Naive thymus-derived CD8-positive, alpha-beta T cell (primary cell): ENCODE measurements around the gene HOXB5. TPM values are rescaled to one million over a fixed set of nuclear protein-coding genes. Genes with fewer than 3 reads are reported as not detected.

ENCODE experiments used
- ATAC-seq, 2 donors: fragments of 150-1000 bp; cut with Tn5 transposase in 1 of 2; sonication (Bioruptor Pico), chemical (Tn5 transposase) in 1 of 2; 1 replicate in 1 of 2; 2 replicates in 1 of 2; pipeline ENCODE4 v1.10.0; 2021; ENCODE audit warnings: mild to moderate bottlenecking in 2 of 2, moderate library complexity in 2 of 2
- POLR2A ChIA-PET: fragments of 350-600 bp; sonication (Branson Sonifier 250); formaldehyde crosslinking; loops from one replicate; lab custom pipeline; 2021; ENCODE audit warnings: antibody characterized with exemption; lab: Charles Lee
- DNase-seq, 10 donors: peaks; one replicate each; pipeline versions ENCODE4 v3.0.0 to v3.0.0-alpha.2; 2020 to 2022
- H3K27ac Mint-ChIP-seq, 10 donors: one replicate each; pipeline ENCODE4 v1.8.0; 2020 to 2022; ENCODE audit warnings: mild to moderate bottlenecking in 10 of 10, mixed read lengths in 10 of 10, moderate library complexity in 4 of 10, inconsistent platforms in 1 of 10
- H3K27me3 Mint-ChIP-seq, 5 donors: one replicate each; pipeline ENCODE4 v1.8.0; 2021 to 2022; ENCODE audit warnings: mixed read lengths in 5 of 5
- H3K36me3 Mint-ChIP-seq, 3 donors: one replicate each; pipeline ENCODE4 v1.8.0; 2020 to 2022; ENCODE audit warnings: mixed read lengths in 3 of 3, mild to moderate bottlenecking in 2 of 3, inconsistent platforms in 1 of 3
- H3K4me1 Mint-ChIP-seq, 4 donors: one replicate each; pipeline ENCODE4 v1.8.0; 2021 to 2022; ENCODE audit warnings: mixed read lengths in 4 of 4
- H3K4me3 Mint-ChIP-seq, 10 donors: one replicate each; pipeline ENCODE4 v1.8.0; 2020 to 2022; ENCODE audit warnings: mild to moderate bottlenecking in 10 of 10, mixed read lengths in 10 of 10, moderate library complexity in 6 of 10, inconsistent platforms in 1 of 10
- H3K9me3 Mint-ChIP-seq, 9 donors: one replicate each; pipeline ENCODE4 v1.8.0; 2020 to 2022; ENCODE audit warnings: mixed read lengths in 9 of 9, mild to moderate bottlenecking in 3 of 9, inconsistent platforms in 1 of 9, moderate library complexity in 1 of 9
- microRNA-seq: library from miRNA; unstranded; fragments of <30 nt; microRNA quantifications from one replicate; pipeline ENCODE4 v1.2.0, GENCODE V29; 2022; ENCODE audit warnings: borderline microRNAs expressed
- polyA plus RNA-seq, 3 donors: library from polyadenylated mRNA; unstranded; fragments of 300-500 nt; fragmentation: Illumina TruSeq; gene quantifications; one replicate each; pipeline ENCODE4 v1.2.3, GENCODE V29; 2021
- total RNA-seq, 8 experiments: library from RNA in 2 of 8; stranded (reverse) in 2 of 8; gene quantifications; one replicate each; pipeline ENCODE4 v1.2.3 and lab custom pipeline; 2021 to 2026

The HOXB5 gene
- total and polyA plus RNA-seq, 5 experiments from 2014 or later = not detected

DNA sequence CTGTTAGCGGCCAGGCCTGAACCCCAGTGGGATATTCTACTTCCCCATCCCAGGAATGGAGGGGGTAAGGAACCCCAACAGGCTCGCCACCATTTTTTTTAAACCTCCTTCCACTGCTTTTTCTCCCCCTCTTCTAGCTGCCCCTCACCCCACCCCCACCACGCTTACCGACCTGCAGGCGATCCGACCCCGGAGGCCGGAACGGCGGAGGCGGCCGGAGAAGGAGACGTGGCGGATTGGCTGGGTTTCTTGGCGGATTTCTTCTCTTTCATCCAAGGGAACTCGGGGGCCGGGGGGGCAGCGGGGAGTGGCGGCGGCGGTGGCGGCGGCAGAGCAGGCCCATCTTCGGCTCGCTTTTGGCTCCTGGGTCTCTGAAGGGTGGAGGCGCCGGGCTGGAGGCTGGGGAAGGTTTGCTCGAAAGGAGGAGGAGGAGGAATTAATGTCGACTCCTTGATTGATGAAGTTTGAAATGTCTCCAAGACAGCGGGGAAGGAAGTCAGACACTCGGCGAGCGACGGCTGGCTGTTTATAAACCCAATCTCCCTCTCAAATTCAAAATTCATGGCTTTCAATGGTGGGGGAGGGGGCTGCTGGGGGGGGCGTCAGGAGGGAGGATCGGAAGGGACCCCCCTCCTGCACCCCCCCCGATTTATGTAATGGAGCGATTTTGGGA lies 49.1 kb downstream of the HOXB5 start:
- Mint-ChIP-seq H3K4me1 (peaks cover 20 to 66% (median 50%) of the 10 kb centered on the region in 4 donors), H3K27ac (peak overlapping the region; percentile 86 to 99 (median 94)), H3K27me3 (peaks cover 6 to 41% (median 12%) of the 10 kb centered on the region in 5 donors), H3K9me3 (no peaks in the 10 kb centered on the region), H3K36me3 (peaks cover 2 to 4% (median 2%) of the 10 kb centered on the region in 3 donors), H3K4me3 (peak overlapping the region; percentile 82 to 99 (median 94))
- DNase-seq = peak in 6 of 10 donors; percentile 20 to 46 (median 36)
- POLR2A ChIA-PET = interaction anchor here (0.5 to 2.0 kb wide), 5 partner anchors 10 to 33 kb away, joined by 3 to 5 read pairs (median 4); no protein-coding TSS in a partner anchor
- peak in 1 of 2 donors; percentile 7 for ATAC-seq

DNA sequence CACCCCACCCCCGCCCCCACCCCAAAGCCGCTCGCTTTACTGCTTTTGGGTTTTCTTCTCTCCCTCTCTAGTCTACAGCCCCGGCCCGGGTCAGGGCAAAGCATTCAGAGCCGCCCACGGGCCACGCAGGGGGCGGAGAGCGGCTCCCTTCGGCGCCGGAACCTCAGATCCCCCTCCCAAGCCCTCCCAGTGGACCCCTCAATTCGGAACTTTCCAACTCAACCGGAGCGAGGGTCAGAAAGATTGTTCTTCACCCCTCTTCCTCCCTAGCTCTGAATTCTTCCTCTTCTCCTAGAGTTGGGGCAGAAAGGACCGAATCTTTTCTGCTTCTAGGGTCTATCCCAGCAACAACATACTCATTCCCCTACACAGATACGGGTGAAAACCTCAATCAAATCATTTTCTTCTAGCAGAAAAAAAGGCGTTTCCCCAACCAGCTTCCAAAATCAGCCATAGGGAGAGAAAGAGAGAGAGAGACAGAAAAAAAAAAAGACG lies 49.7 kb downstream of the HOXB5 start:
- peaks cover 6 to 41% (median 14%) of the 10 kb centered on the region in 5 donors for H3K27me3 Mint-ChIP-seq
- peak overlapping the region; percentile 82 to 99 (median 94) for H3K4me3 Mint-ChIP-seq
- peaks cover 20 to 66% (median 50%) of the 10 kb centered on the region in 4 donors for H3K4me1 Mint-ChIP-seq
- POLR2A ChIA-PET = interaction anchor here (1.0 to 2.0 kb wide), 4 partner anchors 12 to 34 kb away, joined by 3 to 5 read pairs (median 4); no protein-coding TSS in a partner anchor
- peak overlapping the region; percentile 86 to 99 (median 94) for H3K27ac Mint-ChIP-seq
- ATAC-seq = peak; percentile 37 to 44
- peak in 4 of 10 donors; percentile 15 to 38 (median 30) for DNase-seq
- H3K36me3 Mint-ChIP-seq = peaks cover 2 to 4% (median 2%) of the 10 kb centered on the region in 3 donors
- H3K9me3 Mint-ChIP-seq = no peaks in the 10 kb centered on the region

DNA sequence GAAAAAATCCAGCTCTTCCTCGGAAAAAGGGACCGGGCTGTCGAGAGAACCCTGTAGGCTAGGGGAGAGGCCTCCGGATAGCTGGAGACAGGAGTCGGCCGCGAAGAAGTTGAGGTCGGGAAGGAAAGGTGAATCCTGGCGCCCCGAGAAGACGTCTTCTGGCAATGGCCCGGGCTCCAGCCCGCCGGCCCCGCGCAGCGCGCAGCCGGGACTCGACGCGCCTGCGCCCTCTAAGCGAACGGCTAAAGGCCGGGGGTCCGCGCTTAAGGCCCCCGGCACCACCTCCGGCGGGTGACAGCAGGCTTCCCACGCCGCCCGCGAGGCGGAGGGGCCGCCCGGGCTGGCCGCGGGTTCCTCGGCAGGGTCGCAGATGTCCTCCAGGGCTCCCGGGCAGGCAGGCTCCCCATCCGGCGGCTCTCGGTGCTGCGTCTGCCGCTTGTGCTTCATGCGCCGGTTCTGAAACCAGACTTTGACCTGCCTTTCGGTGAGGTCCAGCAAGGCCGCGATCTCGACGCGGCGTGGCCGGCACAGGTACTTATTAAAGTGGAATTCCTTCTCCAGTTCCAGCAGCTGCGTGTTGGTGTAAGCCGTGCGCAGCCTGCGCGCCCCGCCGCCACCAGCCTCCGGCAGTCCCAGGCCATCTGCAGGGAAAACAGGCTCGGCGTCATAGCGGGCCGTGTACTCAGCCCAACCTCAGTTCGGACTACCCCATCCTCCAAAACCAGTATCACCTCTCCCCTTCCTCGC lies 50.3 kb downstream of the HOXB5 start:
- H3K36me3 Mint-ChIP-seq = peaks cover 2 to 4% (median 2%) of the 10 kb centered on the region in 3 donors
- H3K27me3 Mint-ChIP-seq = peaks cover 6 to 41% (median 14%) of the 10 kb centered on the region in 5 donors
- peaks cover 20 to 60% (median 48%) of the 10 kb centered on the region in 4 donors for H3K4me1 Mint-ChIP-seq
- no peaks in the 10 kb centered on the region for H3K9me3 Mint-ChIP-seq
- peak overlapping the region; percentile 82 to 99 (median 98) for H3K4me3 Mint-ChIP-seq
- ATAC-seq (peak; percentile 59 to 61), DNase-seq (peak in 9 of 10 donors; percentile 36 to 78 (median 53))
- peak overlapping the region; percentile 93 to 100 (median 98) for H3K27ac Mint-ChIP-seq
- POLR2A ChIA-PET = interaction anchor here (1.0 to 2.3 kb wide), 5 partner anchors 12 to 34 kb away, joined by 3 to 12 read pairs (median 5); no protein-coding TSS in a partner anchor

DNA sequence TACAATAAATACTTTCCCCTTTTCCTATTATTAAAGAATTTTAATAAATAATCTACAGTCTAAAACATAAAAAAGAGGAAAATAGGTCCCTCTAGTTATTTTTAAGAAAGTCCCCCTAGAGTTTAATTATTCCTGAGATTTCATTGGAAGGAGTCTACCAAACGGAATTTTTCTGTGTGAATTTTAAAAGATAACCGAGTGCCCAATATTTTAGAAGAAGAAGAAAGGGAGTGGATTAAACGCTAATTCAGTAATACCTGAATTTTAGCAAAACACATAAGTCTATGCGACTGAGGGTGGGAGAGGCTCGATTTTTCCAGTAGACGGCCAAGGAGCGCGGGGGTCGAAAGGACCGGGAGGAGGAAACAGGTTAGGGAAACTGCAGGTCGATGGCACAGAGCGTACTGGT lies 50.9 kb downstream of the HOXB5 start:
- H3K9me3 Mint-ChIP-seq = no peaks in the 10 kb centered on the region
- H3K36me3 Mint-ChIP-seq = peaks cover 2 to 4% (median 2%) of the 10 kb centered on the region in 3 donors
- H3K27ac Mint-ChIP-seq = peak overlapping the region; percentile 90 to 100 (median 98)
- peak overlapping the region; percentile 82 to 99 (median 98) for H3K4me3 Mint-ChIP-seq
- peaks cover 18 to 54% (median 44%) of the 10 kb centered on the region in 4 donors for H3K4me1 Mint-ChIP-seq
- DNase-seq (no peak), ATAC-seq (no peak)
- peaks cover 6 to 41% (median 14%) of the 10 kb centered on the region in 5 donors for H3K27me3 Mint-ChIP-seq
- POLR2A ChIA-PET = interaction anchor here (1.6 to 2.3 kb wide), 4 partner anchors 10 to 36 kb away, joined by 4 to 12 read pairs (median 6); no protein-coding TSS in a partner anchor

DNA sequence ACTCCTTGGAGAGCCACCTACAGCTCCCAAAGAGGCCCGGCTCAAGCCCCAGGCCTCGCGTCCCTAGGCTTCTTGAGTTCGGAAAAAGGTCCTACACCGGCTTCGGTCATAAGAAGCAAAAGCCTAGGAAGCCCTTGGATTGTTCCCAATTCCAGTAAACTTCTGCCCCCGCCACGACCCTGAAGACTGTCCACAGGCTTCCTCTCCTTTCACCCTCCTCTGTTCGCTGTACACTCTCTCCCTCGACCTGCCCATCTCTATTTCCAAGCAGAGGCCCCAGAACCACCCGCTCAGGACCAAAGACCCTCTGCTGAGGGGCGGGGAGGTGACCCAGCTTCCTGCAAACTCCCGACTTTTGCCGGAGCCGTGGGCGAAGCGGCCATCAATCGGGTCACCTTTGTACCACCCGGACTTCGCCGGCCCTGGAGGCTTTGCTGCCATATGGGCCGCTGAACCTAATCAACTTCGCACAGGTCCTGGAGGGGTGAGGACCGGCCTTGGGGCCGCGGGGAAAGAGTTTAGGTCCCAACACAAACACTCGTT lies 51.4 kb downstream of the HOXB5 start:
- no peaks in the 10 kb centered on the region for H3K9me3 Mint-ChIP-seq
- ATAC-seq (no peak), DNase-seq (peak in 5 of 10 donors; percentile 15 to 51 (median 31))
- peaks cover 16 to 49% (median 39%) of the 10 kb centered on the region in 4 donors for H3K4me1 Mint-ChIP-seq
- peak overlapping the region; percentile 96 to 100 (median 98) for H3K27ac Mint-ChIP-seq
- peaks cover 6 to 41% (median 15%) of the 10 kb centered on the region in 5 donors for H3K27me3 Mint-ChIP-seq
- H3K4me3 Mint-ChIP-seq = peak overlapping the region; percentile 82 to 99 (median 98)
- POLR2A ChIA-PET = interaction anchor here (0.9 to 2.3 kb wide), 11 partner anchors 9 to 45 kb away, joined by 3 to 12 read pairs (median 5); no protein-coding TSS in a partner anchor
- peaks cover 2 to 4% (median 2%) of the 10 kb centered on the region in 3 donors for H3K36me3 Mint-ChIP-seq

DNA sequence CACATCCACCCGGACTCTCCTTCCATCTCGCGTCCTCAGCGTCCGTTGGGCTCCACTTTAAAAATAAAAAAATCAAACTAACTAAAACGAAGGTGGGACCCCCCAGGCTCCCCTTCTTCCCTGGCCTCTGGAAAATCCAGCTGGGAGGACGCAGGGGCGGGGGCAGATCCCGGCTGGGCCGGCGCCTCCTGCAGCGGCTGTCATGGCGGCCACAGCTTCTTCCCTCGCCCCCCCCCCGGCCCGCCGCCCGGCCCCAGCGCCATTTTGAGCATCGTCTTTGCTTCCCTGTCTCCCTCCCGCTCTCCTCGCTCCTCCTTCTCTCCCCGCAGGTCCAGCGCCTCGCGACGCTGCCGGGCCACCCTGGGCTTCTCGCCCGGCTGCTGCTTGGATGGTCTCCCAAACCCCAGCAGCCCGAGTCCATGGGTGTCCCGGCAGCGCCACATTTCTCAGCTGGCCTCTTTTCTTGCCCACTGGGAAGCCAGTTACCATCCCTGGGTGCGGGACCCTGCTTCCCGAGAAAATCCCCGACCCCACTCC lies 51.9 kb downstream of the HOXB5 start:
- POLR2A ChIA-PET = interaction anchor here (0.7 to 2.3 kb wide), 15 partner anchors 9 to 107 kb away, joined by 3 to 12 read pairs (median 3); no protein-coding TSS in a partner anchor
- no peaks in the 10 kb centered on the region for H3K9me3 Mint-ChIP-seq
- peaks cover 2 to 4% (median 2%) of the 10 kb centered on the region in 3 donors for H3K36me3 Mint-ChIP-seq
- peaks cover 6 to 41% (median 15%) of the 10 kb centered on the region in 5 donors for H3K27me3 Mint-ChIP-seq
- ATAC-seq (peak; percentile 44 to 51), DNase-seq (peak in 7 of 10 donors; percentile 20 to 75 (median 52))
- peaks cover 16 to 44% (median 37%) of the 10 kb centered on the region in 4 donors for H3K4me1 Mint-ChIP-seq
- H3K4me3 Mint-ChIP-seq = peak overlapping the region; percentile 82 to 99 (median 98)
- H3K27ac Mint-ChIP-seq = peak overlapping the region; percentile 96 to 100 (median 98)

Small RNA genes within 50 kb of the gene (microRNA-seq; reads per million reads assigned to microRNA genes)
- gene MIR196A1 = not detected

Other genes starting within 250 kb of the HOXB5 start
- 10 to 100 TPM; 73.0 to 74.6 TPM for gene SKAP1, start 163.6 kb downstream of the HOXB5 start, total RNA-seq
- 100 to 1,000 TPM; 223 to 237 (median 230) TPM for gene SKAP1, start 163.6 kb downstream of the HOXB5 start, polyA plus RNA-seq
- not detected for gene HOXB1, start 62.8 kb downstream of the HOXB5 start, total RNA-seq
- gene HOXB1, start 62.8 kb downstream of the HOXB5 start, polyA plus RNA-seq = not detected
- 10 to 100 TPM; 31.9 to 32.4 TPM for gene HOXB2, start 48.7 kb downstream of the HOXB5 start, total RNA-seq
- 10 to 100 TPM in 1 of 3 donors, 1 to 10 TPM in 2; 7.6 to 16.4 (median 8.2) TPM for gene HOXB2, start 48.7 kb downstream of the HOXB5 start, polyA plus RNA-seq
- 1 to 10 TPM; 1.8 to 2.3 TPM for gene HOXB4, start 15.4 kb downstream of the HOXB5 start, total RNA-seq
- under 1 TPM in 2 of 3 donors, not detected in 1; 0.06 TPM for gene HOXB4, start 15.4 kb downstream of the HOXB5 start, polyA plus RNA-seq
- 1 to 10 TPM; 7.2 to 8.1 TPM for gene HOXB3, start 3.5 kb downstream of the HOXB5 start, total RNA-seq
- gene HOXB3, start 3.5 kb downstream of the HOXB5 start, polyA plus RNA-seq = under 1 TPM in 1 of 3 donors, not detected in 2; 0.19 TPM
- gene HOXB6, start 11.2 kb upstream of the HOXB5 start, total RNA-seq = not detected
- gene HOXB6, start 11.2 kb upstream of the HOXB5 start, polyA plus RNA-seq = not detected
- gene HOXB7, start 17.2 kb upstream of the HOXB5 start, total RNA-seq = not detected
- gene HOXB7, start 17.2 kb upstream of the HOXB5 start, polyA plus RNA-seq = under 1 TPM in 2 of 3 donors, not detected in 1; 0.22 to 0.40 TPM
- not detected for gene HOXB8, start 21.5 kb upstream of the HOXB5 start, total RNA-seq
- not detected for gene HOXB8, start 21.5 kb upstream of the HOXB5 start, polyA plus RNA-seq
- gene HOXB9, start 32.6 kb upstream of the HOXB5 start, total RNA-seq = not detected
- gene HOXB9, start 32.6 kb upstream of the HOXB5 start, polyA plus RNA-seq = under 1 TPM in 1 of 3 donors, not detected in 2; 0.13 TPM
- gene PRAC1, start 128.7 kb upstream of the HOXB5 start, total RNA-seq = not detected
- gene PRAC1, start 128.7 kb upstream of the HOXB5 start, polyA plus RNA-seq = not detected
- not detected for gene PRAC2, start 129.4 kb upstream of the HOXB5 start, total RNA-seq
- gene PRAC2, start 129.4 kb upstream of the HOXB5 start, polyA plus RNA-seq = not detected
- gene HOXB13, start 135.0 kb upstream of the HOXB5 start, total RNA-seq = not detected
- gene HOXB13, start 135.0 kb upstream of the HOXB5 start, polyA plus RNA-seq = not detected
- gene TTLL6, start 223.4 kb upstream of the HOXB5 start, total RNA-seq = not detected
- gene TTLL6, start 223.4 kb upstream of the HOXB5 start, polyA plus RNA-seq = not detected
- gene CALCOCO2, start 237.3 kb upstream of the HOXB5 start, total RNA-seq = 100 to 1,000 TPM; 133 to 135 TPM
- 100 to 1,000 TPM; 123 to 157 (median 127) TPM for gene CALCOCO2, start 237.3 kb upstream of the HOXB5 start, polyA plus RNA-seq